Measurements from ENCODE around the gene TBC1D30.

DNA sequence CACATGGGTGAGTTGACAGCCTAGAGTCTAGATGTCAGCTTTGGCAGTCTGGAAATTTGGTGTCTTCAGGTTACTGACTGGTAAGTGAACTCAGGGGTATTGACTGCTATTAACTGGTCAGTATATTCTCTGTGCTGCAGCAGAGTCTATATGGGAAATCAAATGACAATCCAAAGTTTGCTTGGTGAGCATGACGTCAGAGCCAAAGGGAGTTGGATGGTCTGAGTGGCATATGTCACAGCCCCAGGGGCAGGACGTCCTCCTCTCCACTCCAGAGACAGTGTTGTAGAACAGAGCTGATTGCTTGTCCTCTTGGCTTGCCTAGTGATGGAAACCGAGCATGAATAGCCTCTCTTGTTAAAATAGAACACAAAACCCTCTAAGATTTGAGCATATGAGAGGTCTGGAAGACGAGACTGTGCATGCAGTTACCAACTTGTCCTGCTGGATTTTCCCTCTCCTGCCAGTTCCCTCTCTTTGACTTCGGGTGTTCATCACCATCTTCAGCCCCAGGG is 3.3 kb upstream of the TBC1D30 start:
- TF ChIP-seq CTCF (IDR thresholded peaks at IDR 0.05; ENCODE audit: insufficient read depth, low read length, poor library complexity, severe bottlenecking), result no peak
- no peak for TF ChIP-seq EZH2phosphoT487 (conservative IDR thresholded peaks at IDR 0.05; ENCODE audit: low read length)

Measured in SU-DHL-6 (cell line).